IMR-90 (cell line): ENCODE data around the gene CIRBP. TPM values are rescaled to one million over a fixed set of nuclear protein-coding genes. Genes with fewer than 3 reads are reported as not detected.

ENCODE experiments used
- ATAC-seq: fragments of 200-7000 bp; cut with Tn5 transposase; 2 replicates; pipeline ENCODE4 v1.9.1; 2020; ENCODE audit warnings: low read depth, mild to moderate bottlenecking, moderate library complexity
- BruUV-seq: library from RNA; stranded (reverse); fragments of 400-500 nt; replicated peaks from 2 replicates; lab custom pipeline; 2021; lab: Mats Ljungman, UMichigan
- CTCF ChIA-PET: fragments of 300-600 bp; formaldehyde crosslinking; extraction: SDS; loops from one replicate; lab custom pipeline; 2021; ENCODE audit warnings: antibody characterized with exemption; lab: Yijun Ruan, JAX
- POLR2A ChIA-PET: fragments of 300-600 bp; sonication (Branson Sonifier 250); formaldehyde crosslinking; loops from one replicate; lab custom pipeline; 2022; ENCODE audit warnings: antibody characterized with exemption; ENCODE audit not compliant: unreplicated experiment; lab: Charles Lee
- DNase-seq: peaks from one replicate; pipeline ENCODE4 v3.0.0; 2013
- H2AFZ ChIP-seq: replicated peaks from 2 replicates; pipeline ENCODE3; 2013; ENCODE audit warnings: low read length, mild to moderate bottlenecking; ENCODE audit not compliant: poor library complexity
- H2AK5ac ChIP-seq: 2 replicates; pipeline ENCODE4 v1.6.1; 2013; ENCODE audit warnings: low read depth, low read length, inconsistent platforms
- H2AK9ac ChIP-seq: replicated peaks from 2 replicates; pipeline ENCODE3; 2013; ENCODE audit warnings: mild to moderate bottlenecking, low read depth, low read length, moderate library complexity; ENCODE audit not compliant: poor library complexity
- H2BK120ac ChIP-seq: 2 replicates; pipeline ENCODE4 v1.6.1; 2013; ENCODE audit warnings: low read depth, low read length, inconsistent platforms
- H2BK15ac ChIP-seq: 3 replicates; pipeline ENCODE4 v1.6.1; 2013; ENCODE audit warnings: low read depth, low read length, inconsistent platforms
- H2BK20ac ChIP-seq: 2 replicates; pipeline ENCODE4 v1.6.1; 2013; ENCODE audit warnings: low read depth, mild to moderate bottlenecking, inconsistent platforms, low read length, moderate library complexity
- H2BK5ac ChIP-seq: 2 replicates; pipeline ENCODE4 v1.6.1; 2013; ENCODE audit warnings: mild to moderate bottlenecking, low read depth, low read length, inconsistent platforms; ENCODE audit not compliant: poor library complexity, severe bottlenecking
- H3K14ac ChIP-seq: replicated peaks from 2 replicates; pipeline ENCODE4 v1.6.1; 2013; ENCODE audit warnings: low read depth, low read length, inconsistent platforms
- H3K18ac ChIP-seq: 2 replicates; pipeline ENCODE4 v1.6.1; 2013; ENCODE audit warnings: low read depth, low read length, control low read depth
- H3K23ac ChIP-seq: 2 replicates; pipeline ENCODE4 v1.6.1; 2013; ENCODE audit warnings: low read depth, low read length, inconsistent platforms
- H3K27ac ChIP-seq: 2 replicates; pipeline ENCODE4 v1.5.1; 2013; ENCODE audit warnings: mild to moderate bottlenecking, control low read depth, low read length; ENCODE audit not compliant: insufficient read depth
- H3K27me3 ChIP-seq: 2 replicates; pipeline ENCODE4 v1.6.1; 2013; ENCODE audit warnings: low read length; ENCODE audit not compliant: control insufficient read depth, insufficient read depth
- H3K36me3 ChIP-seq: 2 replicates; pipeline ENCODE4 v1.6.1; 2013; ENCODE audit warnings: low read length, mixed read lengths; ENCODE audit not compliant: control insufficient read depth, insufficient read depth
- H3K4ac ChIP-seq: 2 replicates; pipeline ENCODE4 v1.6.1; 2013; ENCODE audit warnings: low read depth, low read length, inconsistent platforms
- H3K4me1 ChIP-seq: 2 replicates; pipeline ENCODE4 v1.6.1; 2013; ENCODE audit warnings: low read length, mixed read lengths; ENCODE audit not compliant: control insufficient read depth, insufficient read depth
- H3K4me2 ChIP-seq: 2 replicates; pipeline ENCODE4 v1.6.1; 2013; ENCODE audit warnings: low read depth, mild to moderate bottlenecking, control low read depth, low read length, moderate library complexity
- H3K4me3 ChIP-seq: 2 replicates; pipeline ENCODE4 v1.5.1; 2013; ENCODE audit warnings: low read depth, mild to moderate bottlenecking, control low read depth, low read length, moderate library complexity; ENCODE audit not compliant: insufficient read depth
- H3K56ac ChIP-seq: 2 replicates; pipeline ENCODE4 v1.6.1; 2013; ENCODE audit warnings: low read length, inconsistent platforms; ENCODE audit not compliant: insufficient read depth; ENCODE audit errors: extremely low read depth
- H3K79me1 ChIP-seq, 2 experiments: 2 replicates each; pipeline ENCODE4 v1.6.1; 2013; ENCODE audit warnings: low read length in 2 of 2, inconsistent platforms in 1 of 2, low read depth in 1 of 2
- H3K9ac ChIP-seq: 2 replicates; pipeline ENCODE4 v1.6.1; 2013; ENCODE audit warnings: low read depth, low read length, control low read depth
- H3K9me1 ChIP-seq: 2 replicates; pipeline ENCODE4 v1.6.1; 2013; ENCODE audit warnings: low read length, inconsistent platforms; ENCODE audit not compliant: insufficient read depth
- H3K9me3 ChIP-seq: 2 replicates; pipeline ENCODE4 v1.6.1; 2013; ENCODE audit warnings: low read length; ENCODE audit not compliant: control insufficient read depth, insufficient read depth
- H4K20me1 ChIP-seq: 2 replicates; pipeline ENCODE4 v1.6.1; 2013; ENCODE audit warnings: low read length, inconsistent platforms; ENCODE audit not compliant: insufficient read depth
- H4K5ac ChIP-seq: 2 replicates; pipeline ENCODE4 v1.6.1; 2013; ENCODE audit warnings: mild to moderate bottlenecking, low read depth, low read length, control low read depth
- H4K8ac ChIP-seq, 2 experiments: 2 replicates each; pipeline ENCODE4 v1.6.1; 2013; ENCODE audit warnings: low read depth in 2 of 2, low read length in 2 of 2, control low read depth in 1 of 2, inconsistent platforms in 1 of 2
- H4K91ac ChIP-seq: 2 replicates; pipeline ENCODE4 v1.6.1; 2013; ENCODE audit warnings: low read depth, low read length, inconsistent platforms; ENCODE audit not compliant: insufficient read depth
- MAFK ChIP-seq: IDR thresholded peaks from 2 replicates; pipeline ENCODE4 v1.6.1; 2012; ENCODE audit warnings: low read depth, low read length, improper control_type of control experiment
- USF2 ChIP-seq: fragments of 150-350 bp; IDR thresholded peaks from 2 replicates; pipeline ENCODE4 v1.6.1; 2017; ENCODE audit warnings: mild to moderate bottlenecking, antibody characterized with exemption, low read length, low read depth
- WGBS, 2 experiments: methylation state at CpG; one replicate each; pipeline versions ENCODE4 v1.1.5 to v1.1.7; 2013; ENCODE audit warnings: missing lambda C conversion rate in 2 of 2; ENCODE audit not compliant: insufficient read length in 1 of 2; ENCODE audit errors: extremely low coverage in 2 of 2; 5-methylcytosine and 5-hydroxymethylcytosine counted together
- dilution Hi-C: fragments of 300-500 bp; cut with HindIII; formaldehyde crosslinking; loops from one replicate; pipeline ENCODE4 v1.14.3; 2018; ENCODE audit warnings: low sequenced_read_pairs; ENCODE audit not compliant: unreplicated experiment
- in situ Hi-C: fragments of 300-500 bp; cut with MboI; formaldehyde crosslinking; loops from 3 replicates; pipeline ENCODE4 v1.14.3; 2019; ENCODE audit warnings: low sequenced_read_pairs, inconsistent platforms, mixed read lengths
- intact Hi-C: fragments of 100-400 bp; cut with micrococcal nuclease; formaldehyde crosslinking; loops from 2 replicates; pipeline ENCODE4 v1.10.0; 2022
- polyA plus RNA-seq, 3 experiments: library from polyadenylated mRNA; depleted of rRNA; stranded (reverse); fragments of >200 nt; gene quantifications; 2 replicates each; pipeline ENCODE4 v1.2.3, GENCODE V29; 2012; ENCODE audit warnings: low replicate concordance in 1 of 3
- total RNA-seq: library from RNA; depleted of rRNA; stranded (reverse); fragments of >200 nt; gene quantifications from 2 replicates; pipeline ENCODE4 v1.2.3, GENCODE V29; 2012

The CIRBP gene
- total and polyA plus RNA-seq, 2 of the 4 experiments (the other 2 are of a cell fraction), result 299 to 542 TPM

GRCh38 chr19:1220976-1221903 lies 47.9 kb upstream of the CIRBP start (continued):
- no peak for TF ChIP-seq USF2

- H2BK15ac ChIP-seq, result no peak overlapping the region
- no peak overlapping the region for H3K27ac ChIP-seq
- peaks cover 36% of the 10 kb centered on the region for H4K20me1 ChIP-seq
- ChIA-PET CTCF (no interaction called here), POLR2A (no interaction called here)
- H3K14ac ChIP-seq, result no peak overlapping the region
- H3K9me1 ChIP-seq, result no peaks in the 10 kb centered on the region
- ATAC-seq (no peak), DNase-seq (no peak)
- intact Hi-C loops (loop anchor here (2.0 kb wide), 1 partner anchor 45 kb away; no protein-coding TSS in a partner anchor), in situ Hi-C loops (no loop called here), dilution Hi-C loops (no loop called here)
- no peak overlapping the region for H3K9ac ChIP-seq
- no peak overlapping the region for H2BK120ac ChIP-seq
- peaks cover 12 to 51% of the 10 kb centered on the region in 2 experiments; a peak in 3 of 4 replicates for H3K79me1 ChIP-seq
- H3K4me1 ChIP-seq, result no peaks in the 10 kb centered on the region
- H2AK9ac ChIP-seq, result peak overlapping the region; percentile 37
- no peaks in the 10 kb centered on the region for H3K9me3 ChIP-seq
- WGBS, 2 experiments, result 100% methylated on average over 13 of the region's 22 CpGs; no CpG with 5 or more reads in 1 of the 2 experiments
- H3K36me3 ChIP-seq, result peaks cover 44% of the 10 kb centered on the region
- H3K4me3 ChIP-seq, result no peak overlapping the region
- no peak overlapping the region for H4K91ac ChIP-seq
- H3K18ac ChIP-seq, result no peak overlapping the region
- H4K5ac ChIP-seq, result no peak overlapping the region
- no peak overlapping the region for H2AK5ac ChIP-seq
- no peak for TF ChIP-seq MAFK
- H2BK5ac ChIP-seq, result no peak overlapping the region
- H2AFZ ChIP-seq, result no peak overlapping the region
- no peak overlapping the region for H3K23ac ChIP-seq
- no peak overlapping the region for H2BK20ac ChIP-seq
- H3K4ac ChIP-seq, result no peak overlapping the region
- H4K8ac ChIP-seq, result no peak overlapping the region
- H3K56ac ChIP-seq, result no peak overlapping the region
- no peaks in the 10 kb centered on the region for H3K27me3 ChIP-seq
- no TSS peak for BruUV-seq
- no peak overlapping the region for H3K4me2 ChIP-seq
Observed at GRCh38 chr19:1221904-1222255, 47.3 kb upstream of the CIRBP start.
